ENCODE data around the gene RSRC1. TPM values are rescaled to one million over a fixed set of nuclear protein-coding genes. Genes with fewer than 3 reads are reported as not detected.

Gene RSRC1
- total and polyA plus RNA-seq, 2 of the 8 experiments (the other 6 are each of a cell fraction or from before 2014, with no cell fraction given): 2.0 to 27.9 TPM

- Histone ChIP-seq H3K27me3 (replicated peaks in 1 of 4; ENCODE audit: control insufficient read depth in 3 of 4, extremely low read depth in 1 of 4, insufficient read depth in 3 of 4, low read length in 3 of 4) (no peaks in the 10 kb centered on the region), H3K9ac (replicated peaks in 1 of 4; ENCODE audit: extremely low read depth in 1 of 4, low read depth in 3 of 4, low read length in 3 of 4) (no peak overlapping the region), H2BK15ac (ENCODE audit: low read length) (no peak overlapping the region), H2BK12ac (ENCODE audit: low read depth, low read length) (no peak overlapping the region), H3K56ac (replicated peaks; ENCODE audit: insufficient read length, low read depth, low read length) (no peak overlapping the region), H3K79me2 (ENCODE audit: control insufficient read depth in 1 of 2, insufficient read depth in 2 of 2, low read length in 2 of 2) (no peaks in the 10 kb centered on the region), H4K91ac (replicated peaks; ENCODE audit: insufficient read length, low read length) (no peak overlapping the region), H3K18ac (ENCODE audit: extremely low read depth, low read length) (no peak overlapping the region), H2BK5ac (ENCODE audit: low read depth, low read length) (no peak overlapping the region), H2BK120ac (replicated peaks; ENCODE audit: low read depth, low read length) (no peak overlapping the region), H3K9me3 (ENCODE audit: insufficient read depth in 2 of 2, low read depth in 1 of 2, low read length in 1 of 2) (no peaks in the 10 kb centered on the region), H3K14ac (ENCODE audit: insufficient read length) (no peak overlapping the region), H4K20me1 (replicated peaks in 1 of 2; ENCODE audit: control insufficient read depth in 1 of 2, insufficient read depth in 2 of 2, low read length in 2 of 2) (no peaks in the 10 kb centered on the region), H3K23me2 (ENCODE audit: low read depth, low read length) (no peaks in the 10 kb centered on the region), H3K27ac (ENCODE audit: low read depth, low read length) (no peak overlapping the region), H3K4ac (replicated peaks; ENCODE audit: insufficient read length, low read depth, low read length) (no peak overlapping the region), H3K79me1 (ENCODE audit: low read depth, low read length) (no peaks in the 10 kb centered on the region), H3K4me2 (ENCODE audit: insufficient read depth in 1 of 2, low read depth in 2 of 2, low read length in 2 of 2) (no peak overlapping the region), H4K5ac (ENCODE audit: insufficient read length, low read depth, low read length) (no peak overlapping the region), H2AK5ac (ENCODE audit: low read depth, low read length) (no peak overlapping the region), H4K8ac (ENCODE audit: extremely low read depth, insufficient read depth, low read length) (no peak overlapping the region), H3K23ac (ENCODE audit: insufficient read length) (no peak overlapping the region), H3K4me3 (ENCODE audit: extremely low read depth in 1 of 4, insufficient read depth in 2 of 4, low read depth in 3 of 4, low read length in 4 of 4) (no peak overlapping the region), H2BK20ac (ENCODE audit: low read length) (no peak overlapping the region), H3K36me3 (ENCODE audit: control insufficient read depth in 2 of 4, insufficient read depth in 4 of 4, low read length in 3 of 4) (no peaks in the 10 kb centered on the region), H3K4me1 (replicated peaks in 1 of 4; ENCODE audit: control insufficient read depth in 3 of 4, insufficient read depth in 4 of 4, low read length in 3 of 4) (no peaks in the 10 kb centered on the region), H2AFZ (ENCODE audit: low read length) (no peak overlapping the region)
- 88% methylated on average over 2 of the region's 2 CpGs; no CpG with 5 or more reads in 1 of the 2 experiments for whole genome bisulfite sequencing, 2 experiments (ENCODE audit: extremely low coverage in 1 of 2, insufficient coverage in 1 of 2, insufficient read length in 1 of 2, insufficient replicate concordance in 2 of 2, low coverage in 1 of 2, low lambda C conversion rate in 2 of 2, missing lambda C conversion rate in 1 of 2)
- FAIRE-seq: no peak
- ChIA-PET POLR2A (ENCODE audit: partially characterized antibody) (no interaction called here), CTCF (ENCODE audit: partially characterized antibody) (interaction anchor here (1.0 to 1.5 kb wide), 2 partner anchors 9 to 14 kb away, joined by 3 read pairs; no protein-coding TSS in a partner anchor)
- no peak for DNase-seq (ENCODE audit: low read depth in 1 of 2, low spot score in 2 of 2)
- TF ChIP-seq JUN (IDR thresholded peaks at IDR 0.05; ENCODE audit: low read depth, low read length) (no peak), TAF1 (IDR thresholded peaks at IDR 0.05; ENCODE audit: low read depth, low read length) (no peak), SP2 (IDR thresholded peaks at IDR 0.05; ENCODE audit: low read length) (no peak), EP300 (IDR thresholded peaks at IDR 0.05; ENCODE audit: borderline replicate concordance in 1 of 2, low read depth in 2 of 2, low read length in 2 of 2) (no peak), MAX (IDR thresholded peaks at IDR 0.05) (no peak), CBX5 (IDR thresholded peaks at IDR 0.05; ENCODE audit: low read depth, low read length) (no peak), GABPA (IDR thresholded peaks at IDR 0.05; ENCODE audit: borderline replicate concordance, insufficient read depth, low read length) (no peak), SIX5 (IDR thresholded peaks at IDR 0.05; ENCODE audit: low read depth, low read length) (no peak), KDM1A (IDR thresholded peaks at IDR 0.05; ENCODE audit: borderline replicate concordance, low read length) (no peak), GTF2F1 (IDR thresholded peaks at IDR 0.05; ENCODE audit: borderline replicate concordance, low read depth, low read length) (no peak), TCF12 (IDR thresholded peaks at IDR 0.05; ENCODE audit: low read depth, low read length) (no peak), KDM4A (IDR thresholded peaks at IDR 0.05; ENCODE audit: low read depth, low read length, severe bottlenecking) (no peak), JUND (IDR thresholded peaks at IDR 0.05; ENCODE audit: low read length) (no peak), ZNF274 (IDR thresholded peaks at IDR 0.05; ENCODE audit: borderline replicate concordance, extremely low read depth, low read length) (no peak), SIN3A (conservative IDR thresholded peaks at IDR 0.05 in 1 of 2, IDR thresholded peaks at IDR 0.05 in 1 of 2; ENCODE audit: low read depth in 1 of 2, low read length in 2 of 2) (no peak)
Measured at GRCh38 chr3:158152186-158152585, 42.3 kb downstream of the RSRC1 start.

Measured in H1 (cell line).